A673 (cell line): Measurements from ENCODE around the gene STARD3.

ENCODE experiments used
- CTCF ChIP-seq: fragments of 300-800, 200-600 bp; sonication (generic); conservative IDR thresholded peaks from 2 replicates; pipeline ENCODE4 v1.5.1; 2017; ENCODE audit warnings: low read depth, mild to moderate bottlenecking, antibody characterized with exemption, low read length, moderate library complexity, mixed read lengths
- EZH2 ChIP-seq: fragments of 200-600 bp; sonication (generic); IDR thresholded peaks from 2 replicates; pipeline ENCODE4 v1.6.1; 2017; ENCODE audit warnings: borderline replicate concordance, low read depth, mild to moderate bottlenecking, mixed read lengths, antibody characterized with exemption, low read length; ENCODE audit not compliant: poor library complexity, severe bottlenecking

DNA sequence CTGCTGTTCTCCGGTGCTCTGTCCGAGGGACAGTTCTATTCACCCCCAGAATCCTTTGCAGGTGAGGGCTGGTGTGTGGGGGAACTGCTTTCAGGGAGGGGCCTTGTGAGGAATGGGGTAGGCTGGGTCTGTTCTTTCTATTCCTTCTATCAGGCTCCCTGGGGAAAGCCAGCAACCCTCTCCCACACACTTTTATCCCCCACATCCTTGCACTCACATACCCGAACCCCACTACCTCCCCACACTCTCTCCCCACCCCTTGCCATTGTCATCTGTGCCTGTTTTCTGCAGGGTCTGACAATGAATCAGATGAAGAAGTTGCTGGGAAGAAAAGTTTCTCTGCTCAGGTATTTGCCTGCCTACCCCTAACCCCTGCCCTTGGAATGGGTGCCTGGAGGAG, 21.8 kb downstream of the STARD3 start:
- TF ChIP-seq CTCF (no peak), EZH2 (no peak)
